Stimulated activated naive B cell treated with anti-CD40 and anti-IgM and Interleukin-4, amounts not matched to agents 10 μg/mL and 1 μg/mL and 100 μg/mL, for 72 hours (primary cell): ENCODE data around the gene FOXS1.

Source experiments
- ATAC-seq, 2 donors: fragments of 150-1000 bp; cut with Tn5 transposase; replicated peaks; 2 replicates each; pipeline ENCODE4 v1.10.0; 2021; ENCODE audit warnings: moderate library complexity in 1 of 2
- DNase-seq: peaks from one replicate; pipeline ENCODE4 v3.0.0; 2021
- H3K27ac Mint-ChIP-seq: one replicate; pipeline ENCODE4 v1.8.0; 2022; ENCODE audit warnings: mild to moderate bottlenecking, mixed read lengths
- H3K27me3 Mint-ChIP-seq, 2 donors: one replicate each; pipeline ENCODE4 v1.8.0; 2022; ENCODE audit warnings: mixed read lengths in 2 of 2
- H3K36me3 Mint-ChIP-seq, 2 donors: one replicate each; pipeline ENCODE4 v1.8.0; 2022; ENCODE audit warnings: mixed read lengths in 2 of 2, mild to moderate bottlenecking in 1 of 2
- H3K4me1 Mint-ChIP-seq, 2 donors: one replicate each; pipeline ENCODE4 v1.8.0; 2022; ENCODE audit warnings: mixed read lengths in 2 of 2, mild to moderate bottlenecking in 1 of 2
- H3K4me3 Mint-ChIP-seq, 2 donors: one replicate each; pipeline ENCODE4 v1.8.0; 2022; ENCODE audit warnings: mild to moderate bottlenecking in 2 of 2, mixed read lengths in 2 of 2, moderate library complexity in 1 of 2
- H3K9me3 Mint-ChIP-seq, 2 donors: one replicate each; pipeline ENCODE4 v1.8.0; 2022; ENCODE audit warnings: mixed read lengths in 2 of 2, mild to moderate bottlenecking in 1 of 2

Gene FOXS1

GRCh38 chr20:31845300-31845863, at the start of gene FOXS1:
FOXS1 (minus strand) TSS chr20:31845604; CDS start chr20:31845542, 62 bp downstream.
- no peak within 1 kb of the TSS for H3K4me3 Mint-ChIP-seq
- no peak for ATAC-seq
- no peak for DNase-seq
- no peaks in the 10 kb centered on the region for H3K36me3 Mint-ChIP-seq
- H3K9me3 Mint-ChIP-seq, result no peaks in the 10 kb centered on the region
- peaks cover 8 to 22% of the 10 kb centered on the region in 2 donors for H3K27me3 Mint-ChIP-seq
- H3K27ac Mint-ChIP-seq, result no peak within 1 kb of the TSS
- peaks cover 5 to 7% of the 10 kb centered on the region in 2 donors for H3K4me1 Mint-ChIP-seq

GRCh38 chr20:31890646-31891045, 45.2 kb upstream of the FOXS1 start:
- peaks cover 3 to 17% of the 10 kb centered on the region in 2 donors for H3K4me1 Mint-ChIP-seq
- no peak for ATAC-seq
- no peak for DNase-seq
- H3K9me3 Mint-ChIP-seq, result no peaks in the 10 kb centered on the region
- no peaks in the 10 kb centered on the region for H3K27me3 Mint-ChIP-seq
- no peak overlapping the region for H3K27ac Mint-ChIP-seq
- no peak overlapping the region for H3K4me3 Mint-ChIP-seq
- no peaks in the 10 kb centered on the region for H3K36me3 Mint-ChIP-seq

GRCh38 chr20:31883829-31884228, 38.4 kb upstream of the FOXS1 start:
- DNase-seq (no peak), ATAC-seq (no peak)
- Mint-ChIP-seq H3K27me3 (no peaks in the 10 kb centered on the region), H3K36me3 (no peaks in the 10 kb centered on the region), H3K27ac (no peak overlapping the region), H3K9me3 (no peaks in the 10 kb centered on the region), H3K4me3 (no peak overlapping the region), H3K4me1 (peaks cover 5 to 22% of the 10 kb centered on the region in 2 donors)

- Mint-ChIP-seq H3K4me3 (no peak overlapping the region), H3K36me3 (no peaks in the 10 kb centered on the region)
These were observed 36.5 kb upstream of the FOXS1 start for GRCh38 chr20:31881945-31882344.

GRCh38 chr20:31879143-31879987, 34.0 kb upstream of the FOXS1 start:
- DNase-seq, result peak; percentile 91
- Mint-ChIP-seq H3K27ac (peak overlapping the region; percentile 98), H3K27me3 (no peaks in the 10 kb centered on the region), H3K36me3 (no peaks in the 10 kb centered on the region), H3K4me3 (peak overlapping the region; percentile 96 to 97), H3K9me3 (no peaks in the 10 kb centered on the region), H3K4me1 (peaks cover 5 to 23% of the 10 kb centered on the region in 2 donors)
- peak; percentile 96 to 98 for ATAC-seq

More at GRCh38 chr20:31881945-31882344, 36.5 kb upstream of the FOXS1 start:
- no peak for ATAC-seq
- Mint-ChIP-seq H3K9me3 (no peaks in the 10 kb centered on the region), H3K27ac (no peak overlapping the region), H3K27me3 (no peaks in the 10 kb centered on the region), H3K4me1 (peaks cover 5 to 23% of the 10 kb centered on the region in 2 donors)
- DNase-seq, result no peak

GRCh38 chr20:31877684-31878083, 32.3 kb upstream of the FOXS1 start:
- H3K27ac Mint-ChIP-seq, result no peak overlapping the region
- H3K4me3 Mint-ChIP-seq, result no peak overlapping the region
- H3K36me3 Mint-ChIP-seq, result no peaks in the 10 kb centered on the region
- H3K27me3 Mint-ChIP-seq, result peaks cover 0 to 2% of the 10 kb centered on the region in 2 donors
- H3K9me3 Mint-ChIP-seq, result no peaks in the 10 kb centered on the region
- DNase-seq (no peak), ATAC-seq (no peak)
- peaks cover 5 to 23% of the 10 kb centered on the region in 2 donors for H3K4me1 Mint-ChIP-seq

GRCh38 chr20:31875671-31876070, 30.3 kb upstream of the FOXS1 start:
- ATAC-seq (no peak), DNase-seq (no peak)
- Mint-ChIP-seq H3K9me3 (no peaks in the 10 kb centered on the region), H3K27me3 (peaks cover 7 to 18% of the 10 kb centered on the region in 2 donors), H3K36me3 (no peaks in the 10 kb centered on the region), H3K27ac (no peak overlapping the region), H3K4me3 (no peak overlapping the region), H3K4me1 (peaks cover 9 to 27% of the 10 kb centered on the region in 2 donors)

- peaks cover 22 to 34% of the 10 kb centered on the region in 2 donors for H3K27me3 Mint-ChIP-seq
- peaks cover 3 to 4% of the 10 kb centered on the region in 2 donors for H3K36me3 Mint-ChIP-seq
- ATAC-seq, result no peak
- no peak overlapping the region for H3K27ac Mint-ChIP-seq
- H3K9me3 Mint-ChIP-seq, result no peaks in the 10 kb centered on the region
- DNase-seq, result no peak
- no peak overlapping the region for H3K4me3 Mint-ChIP-seq
- peaks cover 22 to 33% of the 10 kb centered on the region in 2 donors for H3K4me1 Mint-ChIP-seq
These were observed 27.0 kb upstream of the FOXS1 start for GRCh38 chr20:31872406-31872805.

GRCh38 chr20:31871618-31871954, 26.2 kb upstream of the FOXS1 start:
- no peak overlapping the region for H3K4me3 Mint-ChIP-seq
- no peak overlapping the region for H3K27ac Mint-ChIP-seq
- peaks cover 22 to 34% of the 10 kb centered on the region in 2 donors for H3K27me3 Mint-ChIP-seq
- no peaks in the 10 kb centered on the region for H3K9me3 Mint-ChIP-seq
- H3K4me1 Mint-ChIP-seq, result peaks cover 22 to 33% of the 10 kb centered on the region in 2 donors
- peaks cover 3 to 4% of the 10 kb centered on the region in 2 donors for H3K36me3 Mint-ChIP-seq
- ATAC-seq (no peak), DNase-seq (no peak)

GRCh38 chr20:31870726-31871617, 25.6 kb upstream of the FOXS1 start:
- H3K4me1 Mint-ChIP-seq, result peaks cover 22 to 33% of the 10 kb centered on the region in 2 donors
- DNase-seq, result no peak
- peaks cover 3 to 4% of the 10 kb centered on the region in 2 donors for H3K36me3 Mint-ChIP-seq
- no peak for ATAC-seq
- H3K4me3 Mint-ChIP-seq, result peak overlapping the region; percentile 76 to 87
- peak overlapping the region; percentile 15 for H3K27ac Mint-ChIP-seq
- no peaks in the 10 kb centered on the region for H3K9me3 Mint-ChIP-seq
- H3K27me3 Mint-ChIP-seq, result peaks cover 22 to 34% of the 10 kb centered on the region in 2 donors

- H3K4me1 Mint-ChIP-seq, result peaks cover 22 to 33% of the 10 kb centered on the region in 2 donors
- no peak for DNase-seq
- H3K27ac Mint-ChIP-seq, result peak within 1 kb of the TSS; percentile 77
- H3K27me3 Mint-ChIP-seq, result peaks cover 22 to 34% of the 10 kb centered on the region in 2 donors
- ATAC-seq, result peak; percentile 15 to 30
- peaks cover 3 to 4% of the 10 kb centered on the region in 2 donors for H3K36me3 Mint-ChIP-seq
- peak within 1 kb of the TSS; percentile 85 to 93 for H3K4me3 Mint-ChIP-seq
- no peaks in the 10 kb centered on the region for H3K9me3 Mint-ChIP-seq
These were observed 24.7 kb upstream of the FOXS1 start, which contains the start of the genes DUSP15 and TTLL9 for GRCh38 chr20:31869942-31870725. DUSP15 (minus strand) TSS chr20:31870527; CDS start chr20:31870337, 190 bp downstream. TTLL9 (plus strand) TSS chr20:31870634; CDS start chr20:31871127, 493 bp downstream.

GRCh38 chr20:31869673-31869941, 24.2 kb upstream of the FOXS1 start:
- DNase-seq (no peak), ATAC-seq (no peak)
- Mint-ChIP-seq H3K27me3 (peaks cover 22 to 34% of the 10 kb centered on the region in 2 donors), H3K4me3 (peak overlapping the region; percentile 85 to 93), H3K36me3 (peaks cover 3 to 4% of the 10 kb centered on the region in 2 donors), H3K9me3 (no peaks in the 10 kb centered on the region), H3K4me1 (peaks cover 22 to 33% of the 10 kb centered on the region in 2 donors), H3K27ac (peak overlapping the region; percentile 77)

- Mint-ChIP-seq H3K4me3 (peak overlapping the region; percentile 85 to 93), H3K4me1 (peaks cover 22 to 34% of the 10 kb centered on the region in 2 donors), H3K27me3 (peaks cover 22 to 34% of the 10 kb centered on the region in 2 donors), H3K36me3 (peaks cover 3 to 4% of the 10 kb centered on the region in 2 donors), H3K9me3 (no peaks in the 10 kb centered on the region), H3K27ac (peak overlapping the region; percentile 77)
- no peak for DNase-seq
- no peak for ATAC-seq
These were observed 23.7 kb upstream of the FOXS1 start for GRCh38 chr20:31868853-31869672.
